Superior temporal gyrus (tissue), 1 donor: ENCODE results near the gene PVALB.

Experiments
- DNase-seq: peaks from one replicate; pipeline ENCODE4 v3.0.0-alpha.2; 2016; ENCODE audit errors: extremely low spot score

Gene PVALB

DNA sequence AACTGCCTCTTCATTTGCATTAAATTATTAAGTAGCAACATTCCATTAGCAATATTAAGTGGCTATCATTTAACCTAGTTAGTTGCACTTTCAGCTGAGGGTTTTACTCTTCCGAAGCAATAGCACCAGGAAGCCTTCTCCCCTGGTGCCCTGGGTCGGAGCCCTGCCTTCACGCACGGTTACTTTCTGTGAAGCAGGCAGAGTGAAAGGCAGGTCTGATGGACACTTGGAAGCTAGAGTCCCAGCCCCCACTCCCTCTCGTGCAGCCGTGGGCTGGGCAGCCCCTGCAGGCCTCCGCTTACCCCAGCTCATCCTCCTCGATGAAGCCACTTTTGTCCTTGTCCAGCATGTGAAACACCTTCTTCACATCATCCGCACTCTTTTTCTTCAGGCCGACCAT, 2.0 kb downstream of the PVALB start:
- DNase-seq: no peak

DNA sequence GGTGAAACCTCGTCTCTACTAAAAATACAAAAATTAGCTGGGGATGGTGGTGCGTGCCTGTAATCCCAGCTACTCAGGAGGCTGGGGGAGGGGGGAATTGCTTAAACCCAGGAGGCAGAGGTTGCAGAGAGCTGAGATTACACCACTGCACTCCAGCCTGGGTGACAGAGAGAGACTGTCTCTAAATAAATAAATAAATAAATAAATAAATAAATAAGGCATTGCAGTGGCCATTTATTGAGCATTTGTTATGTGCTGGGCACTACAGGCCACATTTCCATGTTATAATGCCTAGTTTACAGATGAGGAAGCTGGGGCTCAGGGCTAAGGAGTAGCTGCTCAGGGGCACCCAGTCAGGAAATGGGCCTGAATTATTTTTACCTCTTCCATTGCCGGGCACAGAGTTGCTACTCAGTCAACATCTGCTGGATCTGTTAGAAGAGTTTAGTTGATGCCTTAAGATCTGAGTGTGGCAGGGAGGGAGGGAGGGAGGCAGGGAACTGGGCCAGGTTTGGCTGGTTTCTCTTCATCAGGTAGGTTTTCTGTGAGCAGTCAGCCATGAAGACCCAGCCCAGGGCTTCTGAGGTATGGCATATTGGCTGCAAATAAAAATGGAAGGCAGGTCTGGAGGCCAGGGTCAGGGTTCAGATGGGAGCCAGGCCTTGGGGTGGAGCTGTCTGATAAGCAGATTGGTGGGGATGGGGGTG, 5.6 kb downstream of the PVALB start:
- DNase-seq: no peak

DNA sequence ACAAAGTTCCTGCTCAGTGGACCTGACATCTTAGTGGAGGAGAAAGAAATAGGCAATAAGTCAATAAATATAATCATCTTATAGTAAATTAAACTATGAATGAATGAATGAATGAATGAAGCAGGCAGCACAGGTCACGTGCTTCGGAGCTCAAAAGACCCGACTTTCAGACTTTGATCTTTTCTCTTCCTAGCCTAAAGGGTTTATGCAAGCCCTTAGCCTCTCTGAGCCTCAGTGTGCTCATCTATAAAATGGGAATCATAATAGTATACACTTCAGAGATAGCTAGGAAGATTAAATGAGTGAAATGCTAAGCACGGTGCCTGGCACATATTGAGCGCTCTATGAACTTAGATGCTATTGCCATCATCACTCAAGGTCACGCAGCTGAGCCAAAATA, 7.5 kb downstream of the PVALB start:
- DNase-seq: no peak

DNA sequence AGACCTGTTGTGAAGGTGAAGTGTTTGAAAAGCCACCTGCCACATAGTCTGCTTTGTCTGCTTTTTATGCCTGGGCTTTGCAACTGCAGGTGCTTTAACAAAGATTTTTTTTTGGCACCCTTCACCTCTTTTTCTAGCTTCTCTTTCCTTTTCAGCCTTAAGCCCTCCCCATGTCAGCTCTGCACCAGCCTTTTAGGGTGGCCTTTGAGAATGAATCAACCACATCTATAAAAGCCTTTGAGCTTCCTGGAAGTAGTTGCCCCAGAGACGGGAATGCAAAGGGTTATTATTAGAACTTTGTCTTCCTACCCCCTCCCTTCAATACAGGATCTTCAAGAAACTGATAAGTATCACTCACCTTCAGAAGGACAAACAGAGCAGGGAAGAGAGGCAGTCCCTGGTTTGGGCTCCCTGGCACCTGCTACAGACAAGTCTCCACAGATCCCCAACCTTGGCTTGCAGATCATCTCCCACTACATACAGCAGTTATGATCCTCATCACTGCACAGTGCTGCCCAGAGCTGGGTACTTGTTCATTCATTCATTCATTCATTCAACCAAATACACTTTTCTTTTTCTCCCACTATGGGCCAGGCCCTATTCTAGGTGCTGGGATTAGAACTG, 8.0 kb downstream of the PVALB start:
- no peak for DNase-seq

DNA sequence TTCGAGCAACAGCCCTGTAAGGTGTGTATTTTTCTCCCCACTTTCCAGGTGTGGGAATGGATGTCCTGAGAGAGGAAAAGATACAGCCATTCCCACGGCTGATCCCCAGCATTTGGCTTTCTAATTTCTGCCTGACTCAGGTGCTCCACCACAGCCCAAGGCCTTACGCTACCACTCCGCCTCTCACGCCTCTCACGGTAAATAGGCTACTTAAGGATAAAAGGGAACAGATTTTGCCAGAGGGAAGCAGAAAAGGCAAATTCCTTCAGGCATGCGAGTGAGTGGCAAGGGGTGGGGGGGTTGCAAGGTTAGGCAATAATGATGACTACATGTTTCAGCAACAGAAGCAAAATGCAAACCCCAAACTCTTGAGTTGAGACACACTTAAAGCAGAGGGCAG, 9.2 kb downstream of the PVALB start:
- no peak for DNase-seq

DNA sequence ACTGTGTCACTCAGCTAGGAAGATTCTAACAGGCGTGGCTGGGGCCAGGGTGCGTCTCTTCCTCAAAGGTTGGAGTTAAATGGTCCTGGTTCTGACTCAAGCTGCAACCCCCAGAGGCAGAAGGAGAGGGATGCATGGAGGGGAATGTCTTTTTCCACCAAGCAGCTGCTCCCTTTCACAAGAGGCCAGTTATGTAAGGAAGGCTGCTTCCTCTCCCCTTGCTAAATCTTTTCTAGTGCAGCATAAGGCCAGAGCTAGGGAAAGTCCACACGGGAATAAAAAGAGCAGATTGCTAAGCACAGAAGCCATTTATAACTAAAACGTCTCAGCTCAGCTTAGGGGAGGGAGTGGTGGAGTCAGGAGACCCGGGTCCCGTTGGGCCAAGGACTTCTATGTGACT, 10.0 kb downstream of the PVALB start:
- DNase-seq: peak; percentile 19

DNA sequence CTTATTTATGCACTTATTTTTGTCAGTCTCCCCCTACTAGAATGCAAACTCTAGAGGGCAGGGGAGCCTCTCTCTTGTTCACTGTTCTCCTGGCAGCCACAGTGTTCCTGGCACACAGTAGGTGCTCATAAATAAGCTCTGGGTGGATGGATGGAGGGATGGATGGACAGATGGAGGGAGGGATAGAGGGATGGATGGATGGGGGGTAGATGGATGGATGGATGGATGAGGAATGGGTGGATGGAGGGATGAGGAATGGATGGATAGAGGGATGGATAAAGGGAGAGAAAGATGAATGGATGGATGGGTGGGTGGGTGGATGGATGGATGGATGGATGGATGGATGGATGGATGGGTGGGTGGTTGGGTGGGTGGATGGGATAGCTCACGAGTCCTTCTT, 13.5 kb downstream of the PVALB start:
- no peak for DNase-seq

DNA sequence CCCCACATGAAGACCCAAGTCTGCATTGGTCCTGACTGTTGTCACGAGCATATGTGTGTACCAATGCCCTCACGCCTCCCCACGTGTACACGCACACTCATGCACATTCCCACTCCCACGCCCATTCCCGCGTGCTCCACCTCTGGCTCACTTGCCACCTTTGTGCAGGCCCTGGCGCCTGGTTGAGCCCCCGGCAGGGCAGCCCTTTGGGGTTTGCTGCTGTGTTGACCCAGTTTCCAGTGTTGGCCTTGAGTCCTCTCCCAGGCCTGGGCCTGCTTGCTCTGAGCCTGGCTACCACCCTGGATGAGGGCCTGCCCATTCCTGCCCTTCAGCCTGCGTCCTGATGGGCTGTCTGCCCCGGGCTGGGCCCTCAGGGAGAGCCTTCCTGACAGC, 18.2 kb downstream of the PVALB start:
- no peak for DNase-seq

DNA sequence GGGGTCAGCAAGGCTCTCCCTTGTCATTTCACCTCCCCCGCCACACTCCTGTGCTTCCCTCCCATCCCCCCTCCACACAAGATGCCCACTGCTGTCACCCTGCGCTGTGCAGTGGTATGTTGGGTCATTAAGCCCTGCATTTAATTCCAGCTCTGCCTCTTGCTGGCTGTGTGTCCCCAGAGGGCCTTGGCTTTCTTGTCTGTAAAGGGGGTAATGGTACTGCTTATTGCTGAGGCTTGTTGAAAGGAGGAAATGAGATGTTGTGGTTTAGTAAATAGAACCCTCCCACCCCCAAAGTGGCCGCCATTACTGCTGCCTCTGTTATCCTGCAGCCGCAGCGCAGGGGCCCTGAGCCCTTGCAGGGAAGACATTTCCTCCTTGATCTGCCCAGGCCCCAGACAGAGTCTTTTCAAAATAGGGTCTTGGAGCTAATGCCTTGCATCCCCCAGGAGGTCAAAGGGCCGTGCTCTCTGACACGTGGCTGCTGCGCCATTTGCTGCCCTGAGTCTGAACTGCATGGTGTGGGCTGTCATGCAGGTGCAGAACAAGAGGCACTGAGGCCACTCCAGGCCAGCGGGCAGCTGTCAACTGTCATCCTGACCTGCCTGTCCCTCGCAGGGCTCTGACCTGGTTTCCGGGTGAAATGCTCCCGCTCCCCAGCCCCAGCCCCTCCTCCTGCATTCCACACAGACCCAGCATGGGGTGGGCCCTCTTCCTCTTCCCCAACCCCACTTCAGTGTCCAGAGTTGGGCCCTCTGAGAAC, 18.7 kb downstream of the PVALB start:
- DNase-seq: no peak

DNA sequence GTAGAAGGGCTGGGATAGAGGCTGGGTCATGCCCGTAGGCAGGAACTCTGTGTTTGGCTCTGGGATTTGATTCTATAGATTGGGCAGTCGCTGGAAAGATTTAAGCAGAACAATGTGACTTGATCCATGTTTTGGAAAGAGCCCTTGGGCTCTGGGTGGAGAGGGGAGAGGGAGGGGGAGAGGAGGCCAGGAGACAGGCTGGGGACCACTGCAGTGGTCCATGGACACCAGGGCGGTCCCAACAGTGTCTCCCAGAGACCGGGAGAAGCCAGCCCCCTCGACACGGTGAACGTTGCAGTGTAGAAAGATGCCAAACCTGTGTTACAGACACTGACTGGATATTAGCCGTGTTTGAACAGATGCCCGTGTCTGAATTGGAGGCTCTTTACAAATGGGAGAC, 19.5 kb downstream of the PVALB start:
- DNase-seq: no peak

DNA sequence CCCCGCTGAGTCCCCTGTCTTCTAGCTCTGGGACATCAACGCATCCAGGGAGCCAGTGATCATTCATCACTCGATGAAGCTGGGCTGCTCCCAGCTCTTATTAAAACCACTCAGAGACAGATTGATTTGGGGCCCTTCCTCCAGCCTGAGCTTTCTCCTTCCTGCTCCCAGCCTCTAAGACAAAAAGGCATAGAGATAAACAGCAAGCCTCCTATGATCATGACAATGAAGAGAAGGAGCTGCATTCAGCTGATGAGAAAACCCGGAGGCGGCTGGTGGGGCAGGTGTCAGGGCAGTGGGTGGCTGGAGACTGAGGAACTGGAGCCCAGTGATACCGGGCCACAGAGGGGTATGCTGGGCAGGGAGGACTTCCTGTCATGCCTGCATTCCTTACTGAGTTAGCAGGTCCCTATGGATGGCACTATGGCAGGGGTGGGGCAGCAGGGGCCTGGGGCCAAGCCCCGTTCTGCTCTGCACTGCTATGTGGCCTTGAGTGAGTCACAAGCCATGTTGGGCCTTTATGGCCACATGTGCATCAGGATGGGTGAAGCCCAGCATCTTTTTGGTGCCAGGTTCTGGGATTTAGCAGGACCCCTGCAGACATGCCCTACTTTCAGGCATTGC, 20.2 kb downstream of the PVALB start:
- DNase-seq: no peak

DNA sequence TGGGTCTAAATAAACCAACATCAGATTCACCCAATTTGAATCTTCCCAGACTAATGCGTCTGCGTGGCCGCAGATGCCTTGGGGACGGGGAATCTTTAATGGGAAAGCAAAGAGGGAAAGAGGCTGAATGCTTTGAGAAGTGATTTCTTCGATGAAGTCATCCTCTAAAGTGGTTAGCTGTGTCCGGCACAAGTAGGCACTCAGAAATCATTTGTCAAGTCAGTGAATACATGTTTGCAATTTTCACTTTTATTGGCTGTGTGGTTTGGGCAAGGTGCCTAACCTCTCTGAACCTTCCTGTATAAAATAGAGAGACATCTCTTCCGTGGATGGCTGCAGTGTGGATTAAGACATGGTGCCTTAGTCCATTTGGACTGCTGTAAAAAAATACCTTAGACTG, 21.2 kb downstream of the PVALB start:
- DNase-seq: no peak

DNA sequence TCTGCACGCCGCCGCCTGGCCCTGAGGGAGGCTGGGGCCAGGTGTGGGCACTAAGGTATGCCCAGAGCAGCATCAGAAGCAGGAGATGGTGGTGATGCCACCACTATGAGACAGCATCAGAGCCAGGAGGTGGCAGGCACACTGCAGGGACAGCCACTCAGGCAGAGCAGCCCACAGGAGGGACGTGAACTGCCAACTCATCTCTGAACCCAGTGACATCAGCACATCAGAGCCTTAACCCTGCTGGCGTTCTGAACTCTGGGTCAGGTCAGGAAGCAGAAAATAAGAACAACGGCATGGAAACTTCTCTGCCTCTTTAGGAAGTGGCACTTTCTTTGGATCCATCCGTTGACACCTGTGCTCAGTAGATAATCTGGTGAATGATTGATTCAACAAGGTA, 26.2 kb downstream of the PVALB start:
- no peak for DNase-seq

DNA sequence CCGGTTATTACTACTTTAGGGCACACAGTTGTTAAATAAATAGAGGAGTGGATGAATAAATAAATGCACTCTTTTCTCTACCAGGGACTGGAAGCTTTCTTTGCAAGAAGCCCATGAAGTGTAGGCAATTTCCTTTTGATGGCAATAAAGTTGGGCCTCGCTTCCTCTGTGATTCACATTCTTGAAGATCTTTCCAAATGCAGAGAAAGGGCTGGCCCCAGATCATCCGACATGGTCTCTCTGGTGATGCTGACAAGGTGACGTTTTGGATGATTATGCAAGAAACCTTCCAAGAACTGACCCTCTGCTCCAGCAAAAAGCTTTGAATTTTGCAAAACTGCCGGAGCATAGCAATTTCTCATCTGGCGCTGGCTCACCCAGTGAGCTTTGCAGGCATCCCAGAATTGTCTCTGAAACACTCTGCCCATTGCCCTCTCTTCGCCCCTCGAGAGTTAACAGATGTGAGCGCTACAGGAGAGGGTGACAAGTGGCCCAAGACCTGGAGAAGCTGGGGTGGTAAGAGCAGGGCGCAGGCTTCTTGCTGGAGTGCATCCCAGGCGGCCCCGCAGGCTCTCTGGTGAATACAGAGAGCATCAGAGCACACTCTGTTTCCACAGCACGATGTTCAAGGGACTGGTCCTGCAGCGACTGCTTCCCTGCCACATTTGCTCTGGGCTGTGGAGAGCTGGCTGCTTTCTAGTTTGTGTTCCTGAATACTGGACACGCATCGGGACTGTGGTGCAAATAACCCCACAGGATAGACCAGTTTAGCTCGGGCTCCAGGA, 29.4 kb downstream of the PVALB start:
- no peak for DNase-seq

DNA sequence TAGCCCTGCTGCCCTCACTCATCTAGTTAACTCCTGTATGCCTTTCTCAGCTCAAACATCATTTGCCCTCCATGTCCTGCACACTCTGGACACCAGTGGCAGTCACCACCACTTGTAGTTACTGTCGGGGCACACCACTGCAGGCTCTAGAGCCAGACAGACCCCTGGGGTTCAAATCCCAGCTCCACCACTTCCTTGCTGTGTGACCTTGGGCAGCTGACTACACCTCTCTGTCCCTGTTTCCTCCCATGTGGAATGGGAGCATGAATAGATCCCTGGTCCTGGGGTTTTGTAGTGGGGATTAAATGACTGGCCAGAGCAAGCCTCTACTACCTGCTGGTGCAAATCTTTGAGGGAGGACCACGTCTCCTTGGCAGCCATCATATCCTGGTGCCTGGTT, 33.1 kb downstream of the PVALB start:
- no peak for DNase-seq

DNA sequence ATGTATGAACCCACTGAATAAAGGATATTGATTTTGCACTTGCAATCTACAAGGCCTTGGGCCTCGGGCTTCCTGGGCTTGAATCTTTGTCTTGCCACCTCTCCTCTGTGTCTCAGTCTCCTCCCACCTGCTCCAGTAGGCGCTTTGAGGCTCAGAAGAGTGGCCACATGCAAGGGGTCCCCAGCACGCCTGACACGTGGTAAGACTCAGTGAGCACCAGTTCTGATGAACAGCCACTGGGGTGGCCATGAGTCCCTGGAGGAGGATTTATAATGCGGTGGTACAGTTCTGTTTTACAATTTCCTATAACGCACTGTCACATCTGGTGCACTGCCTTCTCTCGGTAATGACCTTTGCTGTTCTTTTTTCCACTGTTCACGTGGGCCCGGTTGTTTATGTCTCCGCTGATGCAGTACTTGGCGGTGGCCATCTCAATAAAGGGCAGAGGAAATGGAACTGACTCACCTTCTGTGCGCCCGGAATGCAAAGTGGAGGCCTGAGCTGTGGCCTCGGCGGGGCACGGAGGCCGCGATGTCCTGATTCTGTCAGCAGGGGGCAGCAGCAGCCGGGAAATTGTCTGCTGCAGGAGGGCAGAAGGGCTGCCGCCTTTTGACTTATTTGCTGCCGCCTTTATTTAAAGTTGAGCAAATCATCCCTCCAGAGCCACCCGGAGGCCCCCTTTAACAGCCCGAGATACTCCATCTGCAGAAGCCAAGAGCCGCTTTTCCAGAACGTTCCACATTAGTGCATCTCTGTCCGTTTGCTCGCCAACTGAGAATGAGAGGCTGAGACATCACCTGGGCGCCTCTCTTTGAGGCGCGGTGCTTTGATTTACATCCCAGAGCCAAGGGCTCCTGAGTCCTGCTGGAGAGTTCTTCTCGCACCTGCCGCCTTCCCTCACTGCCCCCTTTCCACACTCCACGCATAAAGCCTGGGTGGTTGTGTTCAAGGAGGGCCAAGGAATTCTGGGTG, 34.9 kb downstream of the PVALB start:
- peak; percentile 85 for DNase-seq

DNA sequence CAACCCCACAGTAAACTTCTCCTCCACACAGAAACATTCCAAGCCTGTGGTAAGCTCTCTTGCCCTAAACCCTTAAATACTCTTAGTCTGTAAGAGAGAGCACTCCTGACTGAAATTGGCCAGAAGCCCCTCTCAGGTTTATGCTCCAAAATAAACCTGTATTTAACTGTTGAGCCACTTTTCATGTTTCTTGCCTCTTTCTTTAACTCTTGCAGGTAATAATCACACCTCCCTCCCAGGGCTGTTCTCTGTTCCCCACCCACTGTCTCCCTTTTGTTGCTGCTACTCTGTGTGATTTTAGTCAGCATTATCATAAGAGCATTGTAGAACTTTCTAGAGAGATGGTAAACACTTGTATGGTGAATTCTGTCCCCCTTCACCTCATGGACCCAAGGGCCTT, 38.8 kb downstream of the PVALB start:
- DNase-seq: no peak

DNA sequence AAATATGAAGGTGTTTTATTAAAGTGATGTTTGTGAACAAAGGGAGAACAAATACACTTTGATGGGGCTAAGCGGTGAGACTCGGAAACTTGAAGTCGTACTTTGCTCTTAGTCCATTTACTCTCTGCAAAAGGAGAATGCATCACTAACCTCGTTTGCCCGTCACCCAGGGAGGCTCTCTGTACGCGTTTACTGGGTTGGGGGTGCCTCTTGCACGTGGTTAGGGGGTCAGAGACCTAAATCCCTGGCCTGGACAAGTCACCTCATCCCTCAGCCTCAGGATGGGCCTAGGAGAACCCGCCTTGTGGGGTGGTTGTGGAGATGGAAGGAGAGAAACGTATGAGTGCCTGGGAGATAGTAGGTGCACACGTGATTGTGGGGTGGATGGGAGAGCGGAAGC, 40.1 kb downstream of the PVALB start:
- DNase-seq: no peak

DNA sequence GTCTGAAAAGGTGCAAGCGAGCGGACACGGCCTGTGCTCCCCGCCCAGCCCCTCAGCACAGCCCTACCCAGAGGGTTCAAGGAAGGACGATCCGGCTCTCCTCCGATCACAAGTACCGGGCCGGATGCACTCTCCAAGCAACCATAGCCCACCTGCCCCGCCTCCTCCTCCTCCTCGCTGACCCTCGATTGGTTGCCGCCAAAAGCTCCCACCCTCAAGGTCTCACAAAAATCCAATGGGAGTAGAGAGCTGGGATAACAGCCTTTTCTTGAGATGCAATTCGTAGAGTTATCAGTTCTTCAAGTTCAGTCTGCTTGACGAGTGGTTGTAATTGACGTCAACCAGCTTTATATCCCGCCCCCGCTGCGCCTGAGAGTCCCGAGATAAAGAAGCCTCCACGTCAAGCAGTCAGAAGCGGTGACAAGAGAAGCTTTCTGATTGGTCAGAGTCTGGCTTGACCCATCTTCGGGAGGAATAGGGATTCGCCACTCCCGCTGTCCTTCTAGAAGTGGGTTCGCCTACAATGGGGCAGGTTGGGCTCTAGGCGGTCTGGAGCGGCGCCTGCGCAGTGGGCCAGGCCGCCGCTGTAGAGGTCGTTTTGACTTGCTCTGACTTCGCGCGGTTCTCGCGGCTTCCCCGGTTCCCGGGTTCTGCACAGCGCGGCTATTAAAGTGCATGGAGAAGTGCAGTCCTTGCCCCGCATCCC, 40.7 kb downstream of the PVALB start, which contains the start of gene IFT27:
Gene IFT27 (minus strand): TSS at position 156 of the 706 bp plus-strand sequence. CDS start 412 bp downstream, outside the sequence.
- DNase-seq: peak; percentile 100

DNA sequence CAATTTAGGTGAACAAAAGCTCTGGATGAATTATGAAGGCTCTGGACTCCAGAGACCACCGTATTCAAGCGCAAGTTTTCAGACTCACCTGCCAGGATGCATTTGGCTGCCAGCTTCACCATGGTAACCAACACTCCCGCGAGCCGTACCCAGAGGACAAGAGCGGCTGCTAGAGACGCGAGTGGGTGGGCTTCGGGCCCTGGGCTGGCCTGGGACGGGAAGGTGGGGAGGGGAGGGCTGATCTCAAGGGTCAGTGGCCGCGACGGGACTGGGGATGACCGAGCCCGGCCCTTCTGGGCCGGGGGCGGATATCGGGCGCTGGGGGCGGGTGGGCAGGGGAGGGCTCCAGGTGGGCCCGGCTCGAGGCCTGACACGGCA, 41.3 kb downstream of the PVALB start:
- DNase-seq: peak; percentile 23
